ENCODE results near the gene DOCK10. TPM values are rescaled to one million over a fixed set of nuclear protein-coding genes. Genes with fewer than 3 reads are reported as not detected.

DOCK10 gene
- total RNA-seq, 2 donors from 2014 or later: 2.0 to 3.4 TPM

GRCh38 chr2:224723586-224724217, 318.6 kb downstream of the DOCK10 start:
- DNase-seq (no peak), ATAC-seq (no peak)
- TF ChIP-seq POLR2A (IDR thresholded peaks at IDR 0.05): no peak
- no peak for TF ChIP-seq CTCF (IDR thresholded peaks at IDR 0.05)
- intact Hi-C loops (cut with DNase I): no loop called here
- no peak overlapping the region for H3K27ac ChIP-seq
- H3K36me3 ChIP-seq (replicated peaks in 1 of 2; ENCODE audit: insufficient read depth in 1 of 2, low read depth in 2 of 2): no peaks in the 10 kb centered on the region
- 51 to 53% methylated on average over 2 of the region's 2 CpGs for WGBS, 2 donors
- H3K9me3 ChIP-seq: no peaks in the 10 kb centered on the region
- no peak overlapping the region for H3K4me3 ChIP-seq
- H3K4me1 ChIP-seq: no peaks in the 10 kb centered on the region
- H3K27me3 ChIP-seq: no peaks in the 10 kb centered on the region

GRCh38 chr2:224722770-224723169, 319.5 kb downstream of the DOCK10 start:
- TF ChIP-seq POLR2A (IDR thresholded peaks at IDR 0.05) (no peak), CTCF (IDR thresholded peaks at IDR 0.05) (no peak)
- DNase-seq: no peak
- Histone ChIP-seq H3K27ac (no peak overlapping the region), H3K4me1 (no peaks in the 10 kb centered on the region), H3K36me3 (replicated peaks in 1 of 2; ENCODE audit: insufficient read depth in 1 of 2, low read depth in 2 of 2) (no peaks in the 10 kb centered on the region), H3K27me3 (no peaks in the 10 kb centered on the region), H3K9me3 (no peaks in the 10 kb centered on the region), H3K4me3 (no peak overlapping the region)
- intact Hi-C loops (cut with DNase I): no loop called here
- no peak for ATAC-seq
- WGBS, 2 donors: 52 to 65% methylated on average over 4 of the region's 4 CpGs

- no peak overlapping the region for H3K27ac ChIP-seq
- intact Hi-C loops (cut with DNase I): no loop called here
- no peaks in the 10 kb centered on the region for H3K27me3 ChIP-seq
- 71 to 73% methylated on average over 3 of the region's 3 CpGs for WGBS, 2 donors
- H3K9me3 ChIP-seq: no peaks in the 10 kb centered on the region
- no peak overlapping the region for H3K4me3 ChIP-seq
- no peak for TF ChIP-seq POLR2A (IDR thresholded peaks at IDR 0.05)
- TF ChIP-seq CTCF (IDR thresholded peaks at IDR 0.05): no peak
- no peaks in the 10 kb centered on the region for H3K36me3 ChIP-seq (replicated peaks in 1 of 2; ENCODE audit: insufficient read depth in 1 of 2, low read depth in 2 of 2)
- no peak for DNase-seq
- ATAC-seq: no peak
- H3K4me1 ChIP-seq: no peaks in the 10 kb centered on the region
These were observed 320.0 kb downstream of the DOCK10 start for GRCh38 chr2:224722250-224722649.

- Histone ChIP-seq H3K27ac (no peak overlapping the region), H3K9me3 (no peaks in the 10 kb centered on the region), H3K4me1 (no peaks in the 10 kb centered on the region), H3K4me3 (no peak overlapping the region), H3K27me3 (no peaks in the 10 kb centered on the region), H3K36me3 (replicated peaks in 1 of 2; ENCODE audit: insufficient read depth in 1 of 2, low read depth in 2 of 2) (no peaks in the 10 kb centered on the region)
- TF ChIP-seq POLR2A (IDR thresholded peaks at IDR 0.05) (no peak), CTCF (IDR thresholded peaks at IDR 0.05) (no peak)
- ATAC-seq (no peak), DNase-seq (no peak)
- intact Hi-C loops (cut with DNase I): no loop called here
- WGBS, 2 donors: 22 to 34% methylated on average over 2 of the region's 2 CpGs
These were observed 325.3 kb downstream of the DOCK10 start for GRCh38 chr2:224716921-224717320.

- Histone ChIP-seq H3K27me3 (no peaks in the 10 kb centered on the region), H3K27ac (no peak within 1 kb of the TSS), H3K4me1 (no peaks in the 10 kb centered on the region), H3K9me3 (no peaks in the 10 kb centered on the region), H3K4me3 (no peak within 1 kb of the TSS), H3K36me3 (replicated peaks in 1 of 2; ENCODE audit: insufficient read depth in 1 of 2, low read depth in 2 of 2) (no peaks in the 10 kb centered on the region)
- no peak for ATAC-seq
- intact Hi-C loops (cut with DNase I): no loop called here
- WGBS, 2 donors: 66 to 82% methylated on average over 5 of the region's 5 CpGs
- DNase-seq: no peak
- no peak for TF ChIP-seq POLR2A (IDR thresholded peaks at IDR 0.05)
- TF ChIP-seq CTCF (IDR thresholded peaks at IDR 0.05): no peak
These were observed 326.1 kb downstream of the DOCK10 start, which contains the start of gene CCDC195 for GRCh38 chr2:224716201-224716600. Gene CCDC195 (minus strand): TSS chr2:224716365. CDS start chr2:224716365, 0 bp downstream.
